Measurements from ENCODE around the gene COX6A2. TPM values are rescaled to one million over a fixed set of nuclear protein-coding genes. Genes with fewer than 3 reads are reported as not detected.

The COX6A2 gene
- total RNA-seq, 1 donor from 2014 or later: not detected

DNA sequence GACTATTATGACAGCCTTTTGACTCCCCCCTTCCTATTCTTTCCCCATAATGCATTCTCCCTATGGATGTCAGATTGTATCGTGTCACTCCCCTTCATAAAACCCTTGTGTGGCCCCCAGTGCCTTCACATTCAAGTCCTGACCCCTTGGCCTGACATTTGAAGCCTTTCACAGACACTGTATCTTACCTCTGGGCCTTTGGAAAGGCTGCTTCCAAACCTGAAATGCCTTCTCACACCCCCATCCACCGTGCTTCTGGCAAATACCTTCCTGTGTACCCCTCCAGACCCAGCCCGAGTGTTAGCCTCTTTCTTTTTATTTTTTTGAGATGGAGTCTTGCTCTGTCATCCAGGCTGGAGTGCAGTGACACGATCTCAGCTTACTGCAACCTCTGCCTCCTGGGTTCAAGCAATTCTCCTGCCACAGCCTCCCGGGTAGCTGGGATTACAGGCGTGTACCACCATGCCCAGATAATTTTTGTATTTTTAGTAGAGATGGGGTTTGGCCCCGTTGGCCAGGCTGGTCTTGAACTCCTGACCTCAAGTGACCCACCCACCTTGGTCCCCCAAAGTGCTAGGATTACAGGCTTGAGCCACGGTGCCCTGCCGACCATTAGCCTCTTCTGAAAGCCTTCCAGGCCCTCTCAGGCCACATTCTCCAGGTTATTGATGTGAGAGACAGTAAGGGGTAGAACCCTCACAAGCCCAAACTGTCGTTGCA is 33.2 kb upstream of the COX6A2 start:
- TF ChIP-seq, protein P1, sequence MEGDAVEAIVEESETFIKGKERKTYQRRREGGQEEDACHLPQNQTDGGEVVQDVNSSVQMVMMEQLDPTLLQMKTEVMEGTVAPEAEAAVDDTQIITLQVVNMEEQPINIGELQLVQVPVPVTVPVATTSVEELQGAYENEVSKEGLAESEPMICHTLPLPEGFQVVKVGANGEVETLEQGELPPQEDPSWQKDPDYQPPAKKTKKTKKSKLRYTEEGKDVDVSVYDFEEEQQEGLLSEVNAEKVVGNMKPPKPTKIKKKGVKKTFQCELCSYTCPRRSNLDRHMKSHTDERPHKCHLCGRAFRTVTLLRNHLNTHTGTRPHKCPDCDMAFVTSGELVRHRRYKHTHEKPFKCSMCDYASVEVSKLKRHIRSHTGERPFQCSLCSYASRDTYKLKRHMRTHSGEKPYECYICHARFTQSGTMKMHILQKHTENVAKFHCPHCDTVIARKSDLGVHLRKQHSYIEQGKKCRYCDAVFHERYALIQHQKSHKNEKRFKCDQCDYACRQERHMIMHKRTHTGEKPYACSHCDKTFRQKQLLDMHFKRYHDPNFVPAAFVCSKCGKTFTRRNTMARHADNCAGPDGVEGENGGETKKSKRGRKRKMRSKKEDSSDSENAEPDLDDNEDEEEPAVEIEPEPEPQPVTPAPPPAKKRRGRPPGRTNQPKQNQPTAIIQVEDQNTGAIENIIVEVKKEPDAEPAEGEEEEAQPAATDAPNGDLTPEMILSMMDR (IDR thresholded peaks at IDR 0.05): no peak
- no peak for ATAC-seq
- Histone ChIP-seq H3K27me3 (ENCODE audit: low read depth) (no peaks in the 10 kb centered on the region), H3K9me3 (no peaks in the 10 kb centered on the region), H3K4me1 (peaks cover 34% of the 10 kb centered on the region), H3K4me3 (no peak overlapping the region), H3K27ac (no peak overlapping the region), H3K36me3 (peaks cover 47% of the 10 kb centered on the region)
- DNase-seq: no peak
- intact Hi-C loops (cut with DNase I): no loop called here

DNA sequence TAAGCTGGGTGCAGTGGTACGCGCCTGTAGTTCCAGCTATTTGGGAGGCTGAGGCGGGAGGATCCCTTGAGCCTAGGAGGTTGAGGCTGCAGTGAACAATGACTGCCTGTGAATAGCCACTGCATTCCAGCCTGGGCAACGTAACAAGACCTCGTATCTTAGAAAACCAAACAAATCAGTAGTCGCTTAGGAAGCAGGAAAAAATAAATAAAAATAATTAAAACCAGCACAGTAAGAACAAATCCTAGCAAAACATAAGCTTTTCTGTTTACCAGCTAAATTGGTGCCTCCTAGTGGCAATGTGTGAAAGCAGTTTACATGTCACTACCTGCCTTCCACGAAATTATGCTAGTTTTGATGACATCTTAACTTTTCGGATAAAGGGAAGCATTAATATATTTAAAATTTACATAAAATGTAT is 32.4 kb upstream of the COX6A2 start:
- H3K4me3 ChIP-seq: peak overlapping the region; percentile 76
- intact Hi-C loops (cut with DNase I): no loop called here
- TF ChIP-seq, protein P1 (IDR thresholded peaks at IDR 0.05): peak; percentile 65
- no peaks in the 10 kb centered on the region for H3K27me3 ChIP-seq (ENCODE audit: low read depth)
- DNase-seq (no peak), ATAC-seq (no peak)
- no peaks in the 10 kb centered on the region for H3K9me3 ChIP-seq
- peaks cover 41% of the 10 kb centered on the region for H3K4me1 ChIP-seq
- H3K36me3 ChIP-seq: peaks cover 42% of the 10 kb centered on the region
- peak overlapping the region; percentile 99 for H3K27ac ChIP-seq

DNA sequence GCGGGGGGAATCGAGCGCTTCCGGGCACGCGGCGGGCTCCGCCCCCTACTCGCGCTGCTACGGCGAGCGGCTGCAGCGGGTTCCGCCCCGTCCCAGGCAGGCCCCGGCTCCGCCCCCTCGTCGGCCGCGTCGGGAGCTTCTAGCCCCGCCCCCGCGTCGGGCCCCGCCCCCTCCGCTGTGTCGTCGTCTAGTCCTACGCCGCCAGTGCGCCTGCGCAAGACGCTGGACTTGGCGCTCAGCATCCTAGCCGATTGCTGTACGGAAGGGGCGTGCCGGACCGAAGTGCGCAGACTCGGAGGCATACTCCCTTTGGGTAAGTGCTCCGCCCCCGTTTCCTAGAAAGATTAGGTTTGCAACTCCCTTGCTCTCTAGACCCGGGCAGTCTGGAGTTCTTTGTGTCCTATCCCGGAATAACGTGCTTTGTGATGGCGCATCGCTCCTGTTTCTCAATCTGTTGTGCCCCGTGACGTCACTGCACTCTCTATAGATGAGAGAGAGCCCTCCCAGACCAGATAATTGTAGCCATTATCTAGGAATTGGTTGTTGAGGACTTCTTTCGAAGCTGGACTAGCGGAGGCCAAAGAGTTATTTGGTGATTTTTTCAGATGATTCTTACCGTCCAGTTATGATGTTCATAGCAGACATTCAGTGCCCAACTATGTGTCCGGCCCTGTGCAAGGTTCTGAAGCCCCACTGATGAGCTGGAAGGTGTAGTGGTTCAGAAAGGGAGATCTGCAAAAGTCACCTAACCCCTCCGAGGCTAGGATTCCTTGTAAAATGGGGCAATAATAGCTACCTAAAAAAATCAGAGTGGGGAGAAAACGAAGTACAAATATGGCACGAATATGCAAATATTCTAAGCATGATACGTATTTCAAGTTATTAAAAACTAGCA is 31.8 kb upstream of the COX6A2 start:
- DNase-seq (peak; percentile 100), ATAC-seq (peak; percentile 93 to 97)
- Histone ChIP-seq H3K36me3 (peaks cover 39% of the 10 kb centered on the region), H3K27me3 (ENCODE audit: low read depth) (no peaks in the 10 kb centered on the region), H3K4me1 (peaks cover 47% of the 10 kb centered on the region), H3K9me3 (no peaks in the 10 kb centered on the region), H3K27ac (peak overlapping the region; percentile 99), H3K4me3 (peak overlapping the region; percentile 76)
- intact Hi-C loops (cut with DNase I): no loop called here
- TF ChIP-seq, protein P1 (IDR thresholded peaks at IDR 0.05): no peak

DNA sequence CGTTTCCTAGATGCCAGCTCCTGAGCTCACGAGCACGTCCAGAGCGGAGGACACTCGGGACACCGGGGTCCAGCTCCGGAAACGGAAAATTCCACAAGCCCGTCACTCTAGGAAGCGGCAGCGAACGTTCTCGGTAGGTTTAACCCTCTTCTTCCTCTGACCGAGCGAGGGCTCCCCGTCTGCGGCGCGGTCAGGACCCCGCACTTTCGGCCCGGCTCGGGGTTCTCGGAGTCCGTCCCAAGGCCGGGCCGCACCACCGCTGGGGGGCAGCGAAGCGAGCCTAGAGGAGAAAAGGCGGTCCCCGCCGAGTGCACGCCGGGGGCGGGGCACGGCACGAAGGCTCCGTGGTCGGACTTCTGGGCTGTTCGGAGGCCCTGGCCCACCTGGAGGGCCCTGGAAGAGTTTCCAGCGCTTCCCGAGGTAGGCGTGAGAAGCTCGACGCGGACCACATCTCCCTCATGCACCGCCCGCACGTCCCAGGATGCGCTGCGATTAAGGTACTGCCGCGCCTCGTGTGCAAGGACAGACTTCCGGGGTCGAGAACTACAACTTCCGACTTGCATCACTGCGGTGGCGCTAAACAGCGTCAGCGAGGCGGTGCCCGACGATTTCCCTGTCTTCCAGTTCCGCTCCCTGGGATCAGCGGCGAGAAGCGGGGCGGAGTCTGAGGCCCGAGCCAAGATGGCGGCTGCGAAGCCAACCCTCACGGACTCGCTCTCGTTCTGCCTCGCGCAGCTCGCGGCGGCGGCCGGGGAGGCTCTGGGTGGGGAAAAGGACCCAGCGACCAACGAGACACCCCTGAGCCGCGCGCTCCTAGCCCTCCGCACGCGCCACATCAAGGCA is 30.9 kb upstream of the COX6A2 start, which contains the start of gene ARMC5:
Gene ARMC5, plus strand, starts transcription at position 658 of the 843 bp plus-strand sequence. Its CDS starts 24 bp downstream, at position 682.
- peak; percentile 91 to 93 for ATAC-seq
- Histone ChIP-seq H3K9me3 (no peaks in the 10 kb centered on the region), H3K4me3 (peak within 1 kb of the TSS; percentile 76), H3K36me3 (peaks cover 31% of the 10 kb centered on the region), H3K4me1 (peaks cover 52% of the 10 kb centered on the region), H3K27me3 (ENCODE audit: low read depth) (no peaks in the 10 kb centered on the region), H3K27ac (peak within 1 kb of the TSS; percentile 99)
- TF ChIP-seq, protein P1 (IDR thresholded peaks at IDR 0.05): peak; percentile 73
- DNase-seq: peak; percentile 99
- intact Hi-C loops (cut with DNase I): no loop called here
